BJ (cell line): ENCODE results near the gene NYNRIN. TPM values are rescaled to one million over a fixed set of nuclear protein-coding genes. Genes with fewer than 3 reads are reported as not detected.
"Not testable (repeated sequence)": the region's sequence is repeated elsewhere in the genome, so short reads cannot be mapped to it uniquely, and the experiment has no call there.

ENCODE experiments used
- CTCF ChIA-PET: fragments of 350-600 bp; formaldehyde crosslinking; extraction: SDS; loops from one replicate; lab custom pipeline; 2021; ENCODE audit warnings: antibody characterized with exemption, inconsistent platforms; lab: Yijun Ruan, JAX
- POLR2A ChIA-PET: fragments of 300-600 bp; sonication (Branson Sonifier 250); formaldehyde crosslinking; extraction: SDS; loops from one replicate; lab custom pipeline; 2021; ENCODE audit warnings: antibody characterized with exemption; lab: Charles Lee
- DNase-seq: peaks from one replicate; pipeline ENCODE4 v3.0.0-alpha.2; 2011; ENCODE audit warnings: low read depth
- H3K27me3 ChIP-seq: 2 replicates; pipeline ENCODE4 v1.6.0; 2011; ENCODE audit warnings: low read length; ENCODE audit not compliant: control insufficient read depth, insufficient read depth
- H3K36me3 ChIP-seq: 2 replicates; pipeline ENCODE4 v1.5.1; 2011; ENCODE audit warnings: low read length; ENCODE audit not compliant: control insufficient read depth, insufficient read depth
- H3K4me3 ChIP-seq: 2 replicates; pipeline ENCODE4 v1.5.1; 2011; ENCODE audit warnings: low read depth, mild to moderate bottlenecking, control low read depth, low read length
- polyA plus RNA-seq: library from polyadenylated mRNA; depleted of rRNA; stranded (reverse); fragments of >200 nt; gene quantifications from 2 replicates; pipeline ENCODE4 v1.2.3, GENCODE V29; 2011
- TF ChIP-seq, protein P1 (sequence below): IDR thresholded peaks from 2 replicates; pipeline ENCODE4 v1.5.1; 2011; ENCODE audit warnings: low read depth, mild to moderate bottlenecking, control low read depth, inconsistent platforms, low read length, moderate library complexity; ENCODE audit not compliant: insufficient read depth

NYNRIN gene
- polyA plus RNA-seq, 1 experiment = 10.1 TPM

DNA sequence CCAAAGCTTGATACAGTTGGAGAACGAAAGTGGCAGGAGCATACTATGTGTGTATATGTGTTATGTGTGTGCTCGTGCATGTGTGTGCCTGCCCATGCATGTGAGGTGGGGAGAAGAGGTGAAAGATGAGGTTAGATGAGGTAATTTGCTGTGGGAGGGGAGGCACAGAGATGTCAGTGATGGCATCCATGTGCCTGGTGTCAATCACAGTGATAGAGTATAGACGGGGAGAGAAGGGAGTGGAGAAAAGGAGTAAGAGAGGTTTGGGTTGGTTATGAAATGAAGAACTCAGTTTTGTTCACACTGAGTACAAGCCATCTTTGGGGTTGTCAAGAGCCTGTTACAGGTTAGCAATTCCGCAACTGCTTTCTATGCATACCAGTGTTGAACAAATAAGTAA, 14.6 kb upstream of the NYNRIN start:
- ChIA-PET CTCF (interaction anchor here (1.1 to 2.1 kb wide), 2 partner anchors 11 to 48 kb away, joined by 3 to 6 read pairs; no protein-coding TSS in a partner anchor), POLR2A (no interaction called here)
- TF ChIP-seq, protein P1, sequence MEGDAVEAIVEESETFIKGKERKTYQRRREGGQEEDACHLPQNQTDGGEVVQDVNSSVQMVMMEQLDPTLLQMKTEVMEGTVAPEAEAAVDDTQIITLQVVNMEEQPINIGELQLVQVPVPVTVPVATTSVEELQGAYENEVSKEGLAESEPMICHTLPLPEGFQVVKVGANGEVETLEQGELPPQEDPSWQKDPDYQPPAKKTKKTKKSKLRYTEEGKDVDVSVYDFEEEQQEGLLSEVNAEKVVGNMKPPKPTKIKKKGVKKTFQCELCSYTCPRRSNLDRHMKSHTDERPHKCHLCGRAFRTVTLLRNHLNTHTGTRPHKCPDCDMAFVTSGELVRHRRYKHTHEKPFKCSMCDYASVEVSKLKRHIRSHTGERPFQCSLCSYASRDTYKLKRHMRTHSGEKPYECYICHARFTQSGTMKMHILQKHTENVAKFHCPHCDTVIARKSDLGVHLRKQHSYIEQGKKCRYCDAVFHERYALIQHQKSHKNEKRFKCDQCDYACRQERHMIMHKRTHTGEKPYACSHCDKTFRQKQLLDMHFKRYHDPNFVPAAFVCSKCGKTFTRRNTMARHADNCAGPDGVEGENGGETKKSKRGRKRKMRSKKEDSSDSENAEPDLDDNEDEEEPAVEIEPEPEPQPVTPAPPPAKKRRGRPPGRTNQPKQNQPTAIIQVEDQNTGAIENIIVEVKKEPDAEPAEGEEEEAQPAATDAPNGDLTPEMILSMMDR = no peak
- H3K27me3 ChIP-seq = peaks cover 3% of the 10 kb centered on the region
- no peaks in the 10 kb centered on the region for H3K36me3 ChIP-seq
- H3K4me3 ChIP-seq = no peak overlapping the region
- DNase-seq = no peak

DNA sequence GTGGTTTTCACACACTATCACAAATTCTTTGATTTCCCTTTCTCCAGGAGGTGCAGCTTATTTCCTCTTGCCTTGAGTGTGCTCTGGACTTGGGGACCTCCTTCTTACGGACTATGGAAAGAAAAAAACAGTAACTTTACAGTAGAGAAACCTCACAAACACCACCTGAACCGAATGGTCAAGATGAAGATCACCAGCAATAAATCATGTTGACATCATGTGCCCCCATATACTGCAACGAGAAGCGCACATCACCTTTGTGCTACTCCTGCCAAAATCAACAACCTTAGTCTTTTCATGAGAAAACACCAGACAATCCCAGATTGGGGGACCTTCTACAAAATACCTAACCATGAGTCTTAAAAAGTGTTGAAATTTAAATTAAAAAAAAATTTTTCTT, 13.3 kb upstream of the NYNRIN start:
- Histone ChIP-seq H3K36me3 (no peaks in the 10 kb centered on the region), H3K4me3 (no peak overlapping the region), H3K27me3 (peaks cover 3% of the 10 kb centered on the region)
- POLR2A ChIA-PET = no interaction called here
- DNase-seq = no peak
- CTCF ChIA-PET = interaction anchor here (1.1 to 1.4 kb wide), 2 partner anchors 11 to 26 kb away, joined by 3 read pairs; no protein-coding TSS in a partner anchor
- TF ChIP-seq, protein P1 = no peak

DNA sequence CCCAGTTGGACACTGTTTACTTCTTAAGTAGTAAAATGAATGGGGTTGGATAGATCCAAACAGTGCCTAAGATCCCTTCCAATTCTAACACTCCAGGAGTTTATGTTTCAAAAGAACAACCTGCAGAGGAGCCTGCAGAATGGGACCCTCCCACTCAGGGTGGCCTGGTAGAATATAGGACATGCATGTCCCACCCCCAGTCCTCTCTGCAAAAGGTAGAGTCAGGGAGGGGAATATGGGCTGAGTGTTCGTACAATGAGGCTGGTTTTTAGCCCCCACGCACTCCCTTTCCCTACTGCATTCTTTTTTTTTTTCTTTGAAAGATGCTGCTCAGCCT, 11.8 kb upstream of the NYNRIN start:
- ChIA-PET CTCF (interaction anchor here (1.9 to 3.0 kb wide), 2 partner anchors 45 to 53 kb away, joined by 5 to 10 read pairs; no protein-coding TSS in a partner anchor), POLR2A (no interaction called here)
- no peak for DNase-seq
- peaks cover 3% of the 10 kb centered on the region for H3K27me3 ChIP-seq
- no peak overlapping the region for H3K4me3 ChIP-seq
- TF ChIP-seq, protein P1 = no peak
- H3K36me3 ChIP-seq = no peaks in the 10 kb centered on the region

DNA sequence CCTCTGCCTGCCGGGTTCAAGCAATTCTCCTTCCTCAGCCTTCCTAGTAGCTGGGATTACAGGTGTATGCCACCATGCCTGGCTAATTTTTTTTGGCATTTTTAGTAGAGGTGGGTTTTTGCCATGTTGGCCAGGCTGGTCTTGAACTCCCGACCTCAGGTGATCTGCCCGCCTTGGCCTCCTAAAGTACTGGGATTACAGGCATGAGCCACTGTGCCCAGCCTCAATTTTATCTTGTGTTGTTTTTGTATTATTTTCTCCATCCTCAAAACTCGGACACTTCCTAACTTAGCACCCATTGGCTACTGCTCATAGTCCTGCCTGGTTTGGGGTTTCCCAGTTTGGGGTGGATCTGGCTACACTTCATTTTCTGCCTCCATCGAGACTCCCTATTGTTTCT, 11.2 kb upstream of the NYNRIN start:
- DNase-seq, H3K36me3 ChIP-seq, H3K4me3 ChIP-seq, H3K27me3 ChIP-seq, POLR2A ChIA-PET: not testable (repeated sequence)
- CTCF ChIA-PET = interaction anchor here (1.4 to 3.0 kb wide), 3 partner anchors 9 to 54 kb away, joined by 5 to 10 read pairs (median 7); no protein-coding TSS in a partner anchor

DNA sequence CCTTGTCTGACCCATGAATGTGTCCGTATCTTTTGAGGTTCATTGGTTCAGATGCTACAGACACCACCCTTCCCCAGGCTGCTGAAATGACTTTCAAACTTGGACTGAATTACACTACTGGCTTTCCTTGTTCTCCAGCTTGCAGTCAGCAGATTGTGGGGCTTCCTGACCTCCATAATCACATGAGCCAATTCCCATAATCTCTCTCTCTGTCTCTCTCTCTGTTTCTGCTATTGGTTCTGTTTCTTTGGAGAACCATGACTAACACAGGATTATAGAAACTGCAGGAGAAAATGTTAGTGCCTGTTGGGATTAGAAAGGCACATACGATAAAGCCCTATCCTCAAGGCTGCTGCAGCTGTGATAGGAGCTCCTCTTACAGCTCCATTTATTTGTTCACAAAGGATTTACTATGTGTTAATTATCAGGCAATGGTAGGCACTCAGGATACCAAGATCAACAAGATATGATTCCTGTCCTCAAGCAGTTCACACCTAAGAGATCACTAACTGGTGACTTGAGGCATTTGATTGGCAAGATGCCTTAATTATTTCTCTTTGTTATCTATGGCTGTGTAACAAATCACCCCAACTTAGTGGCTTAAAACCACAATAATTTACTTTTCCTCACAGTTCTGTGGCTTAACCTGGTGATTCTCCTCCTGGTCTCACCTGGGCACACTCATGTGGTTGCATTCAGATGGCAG, 10.2 kb upstream of the NYNRIN start:
- DNase-seq = no peak
- POLR2A ChIA-PET = interaction anchor here (0.5 to 0.8 kb wide), 2 partner anchors 10 kb away, joined by 3 to 9 read pairs; partner anchors contain the start of gene NYNRIN
- TF ChIP-seq, protein P1 = no peak

More for the DNA sequence above, 10.2 kb upstream of the NYNRIN start:
- Histone ChIP-seq H3K4me3 (no peak overlapping the region), H3K36me3 (no peaks in the 10 kb centered on the region), H3K27me3 (peaks cover 3% of the 10 kb centered on the region)
- CTCF ChIA-PET = interaction anchor here (0.6 to 3.0 kb wide), 6 partner anchors 8 to 55 kb away, joined by 3 to 10 read pairs (median 4); no protein-coding TSS in a partner anchor
